ENCODE data around the gene ELL2.
A peak's percentile ranks its signal among the peaks of the same experiment; 100 is the strongest.

ELL2 gene

DNA sequence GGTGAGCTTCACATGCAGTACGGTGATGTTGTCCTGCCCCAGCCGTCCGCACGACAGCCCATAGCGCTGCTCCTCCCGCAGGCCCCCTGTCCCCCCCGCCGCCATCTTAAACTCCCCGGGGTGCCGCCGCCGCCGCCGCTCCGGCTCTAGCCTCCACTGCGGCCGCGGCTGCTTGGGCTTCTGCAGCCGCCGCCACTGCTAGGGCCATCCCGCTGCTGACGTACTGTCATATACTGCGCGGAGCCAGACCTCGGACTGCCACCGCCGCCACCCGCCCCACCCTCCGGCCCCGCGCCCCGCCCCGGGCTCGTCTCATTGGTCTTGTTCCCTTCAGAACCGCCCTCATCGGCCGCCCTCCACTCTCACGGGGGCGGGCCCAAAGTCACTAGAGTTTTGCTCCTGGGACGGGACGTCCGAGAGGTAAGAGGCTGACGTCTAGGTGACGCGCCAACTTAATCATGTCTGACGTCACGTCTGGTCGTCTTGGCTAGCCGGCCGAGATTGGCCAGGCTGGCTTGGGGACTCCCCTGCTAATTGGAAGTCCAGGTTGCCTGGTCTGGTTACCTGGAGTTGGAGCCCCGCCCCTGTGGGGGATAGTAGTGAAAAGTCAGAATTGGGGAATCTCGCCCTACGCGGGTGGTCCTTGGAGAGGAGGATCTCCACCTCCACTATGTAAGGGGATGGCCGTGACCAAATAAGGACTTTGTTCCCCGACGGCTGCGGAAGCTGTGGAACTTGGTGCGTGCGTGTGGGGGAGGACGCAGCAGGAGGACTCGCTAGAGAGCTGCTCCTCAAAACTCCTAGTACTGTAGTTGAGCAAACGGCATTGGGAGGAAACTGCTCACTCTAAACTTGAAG is at the start of gene ELL2:
TSS of gene ELL2 (minus strand) at position 235 of the 858 bp plus-strand sequence. CDS start at position 105, 130 bp downstream.
- DNase-seq (ENCODE audit: low spot score) = peak; percentile 96

DNA sequence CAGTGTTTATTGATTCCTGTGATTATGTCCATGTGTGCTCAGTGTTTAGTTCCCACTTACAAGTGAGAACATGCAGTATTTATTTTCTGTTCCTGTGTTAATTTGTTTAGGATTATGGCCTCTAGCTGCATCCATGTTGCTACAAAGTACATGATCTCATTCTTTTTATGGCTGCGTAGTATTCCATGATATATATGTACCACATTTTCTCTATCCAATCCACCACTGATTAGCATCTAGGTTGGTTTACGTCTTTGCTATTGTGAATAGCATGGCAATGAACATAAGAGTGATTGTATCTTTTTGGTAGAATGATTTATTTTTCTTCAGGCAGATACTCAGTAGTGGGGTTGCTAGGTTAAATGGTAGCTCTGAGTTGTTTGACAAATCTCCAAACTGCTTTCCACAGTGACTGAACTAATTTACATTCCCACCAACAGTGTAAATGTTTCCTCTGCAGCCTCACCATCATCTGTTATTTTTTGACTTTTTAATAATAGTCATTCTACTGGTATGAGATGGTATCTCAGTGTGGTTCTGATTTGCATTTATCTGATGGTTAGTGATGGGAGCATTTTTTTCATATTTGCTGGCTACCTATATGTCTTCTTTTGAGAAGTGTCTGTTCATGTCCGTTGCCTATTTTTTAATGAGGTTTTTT is 47.5 kb upstream of the ELL2 start:
- DNase-seq (ENCODE audit: low spot score) = no peak

DNA sequence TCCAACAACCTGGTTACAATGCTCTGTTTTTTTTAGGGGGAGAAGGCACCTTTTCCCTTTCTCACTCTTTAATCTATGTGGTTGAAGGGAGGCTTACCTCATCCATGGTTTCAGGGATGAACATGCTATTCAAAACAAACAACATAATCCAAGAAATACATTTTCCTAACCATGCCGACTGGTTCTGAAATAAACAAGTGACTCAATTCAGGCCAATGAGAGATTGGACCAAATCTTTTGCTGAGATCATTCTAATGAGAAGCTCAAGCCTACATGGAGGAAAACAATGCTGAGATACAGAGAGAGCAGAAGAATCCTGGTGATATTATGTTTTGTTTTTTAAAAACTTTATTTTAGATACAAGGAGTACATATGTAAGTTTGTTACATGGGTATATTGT is 46.8 kb upstream of the ELL2 start:
- DNase-seq (ENCODE audit: low spot score) = no peak

DNA sequence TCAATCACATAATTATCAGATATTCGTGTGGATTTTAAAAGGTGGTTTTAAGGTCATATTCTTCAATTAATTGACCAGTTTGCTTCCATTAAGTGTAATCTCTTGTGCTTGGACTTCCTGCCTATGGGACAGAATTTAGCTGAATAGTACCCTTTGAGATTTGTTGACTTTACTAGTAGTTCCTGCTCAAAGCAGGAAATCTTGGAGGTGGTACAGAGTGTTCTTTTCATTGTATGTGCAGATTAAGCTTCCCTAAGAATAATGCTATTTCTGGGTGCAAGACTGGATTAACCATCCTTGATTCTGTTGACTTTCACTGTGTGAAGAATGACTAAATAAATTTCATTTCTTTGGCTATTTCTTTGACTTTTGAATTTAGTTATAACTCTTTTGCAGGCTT is 45.4 kb upstream of the ELL2 start:
- no peak for DNase-seq (ENCODE audit: low spot score)

DNA sequence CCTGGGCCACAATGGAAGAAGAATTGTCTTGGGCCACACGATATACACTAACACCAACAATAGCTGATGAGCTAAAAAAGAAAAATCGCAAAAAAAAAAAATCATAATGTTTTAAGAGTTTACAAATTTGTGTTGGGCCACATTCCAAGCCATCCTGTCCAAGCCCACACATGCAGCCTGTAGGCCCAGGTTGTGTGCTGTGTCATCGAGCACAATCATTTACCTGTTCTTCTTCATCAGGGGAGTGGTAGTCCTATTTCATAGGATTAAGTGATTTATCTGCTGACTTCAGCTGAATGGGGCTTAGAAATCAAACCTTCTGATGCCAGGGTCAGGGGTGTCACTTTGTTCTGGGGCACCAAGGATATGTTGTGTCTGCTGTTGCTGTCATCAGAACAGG is 44.6 kb upstream of the ELL2 start:
- DNase-seq (ENCODE audit: low spot score) = no peak

DNA sequence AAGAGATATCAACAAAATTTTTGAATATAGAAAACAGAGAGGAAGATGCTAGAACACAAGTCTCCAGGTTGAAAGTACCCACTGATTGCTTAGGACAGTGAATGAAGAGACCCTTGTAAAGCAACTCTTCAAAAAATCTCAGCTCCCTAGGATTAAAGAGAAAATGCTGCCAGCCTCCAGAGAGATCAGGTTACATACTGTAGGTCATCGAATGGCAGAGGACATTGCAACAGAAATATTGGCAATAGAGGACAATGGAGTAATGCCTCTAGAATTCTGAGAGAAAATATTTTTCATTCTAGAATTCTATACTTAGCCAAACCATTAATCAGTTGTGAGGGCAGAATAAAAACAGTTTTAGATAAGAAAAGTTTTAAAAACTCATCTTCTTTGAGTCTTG is 43.1 kb upstream of the ELL2 start:
- DNase-seq (ENCODE audit: low spot score) = no peak

DNA sequence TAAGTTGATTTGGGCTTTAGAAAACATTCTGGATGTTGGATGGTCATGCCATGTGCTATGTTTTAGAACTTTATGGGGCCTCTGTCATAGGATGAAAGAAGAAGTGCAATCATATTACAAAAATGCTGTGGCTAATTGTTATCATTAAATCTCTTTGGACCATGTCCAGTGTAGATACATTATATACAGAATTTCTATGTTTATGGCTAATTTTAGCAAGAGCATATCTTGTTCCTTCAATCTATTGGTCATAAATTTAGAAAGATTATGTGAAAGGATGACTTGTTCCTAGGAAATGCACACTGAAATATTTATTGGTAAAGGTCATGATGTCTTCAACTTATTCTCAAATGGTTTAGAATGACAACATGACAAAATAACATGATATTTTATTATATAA is 42.4 kb upstream of the ELL2 start:
- DNase-seq (ENCODE audit: low spot score) = no peak

DNA sequence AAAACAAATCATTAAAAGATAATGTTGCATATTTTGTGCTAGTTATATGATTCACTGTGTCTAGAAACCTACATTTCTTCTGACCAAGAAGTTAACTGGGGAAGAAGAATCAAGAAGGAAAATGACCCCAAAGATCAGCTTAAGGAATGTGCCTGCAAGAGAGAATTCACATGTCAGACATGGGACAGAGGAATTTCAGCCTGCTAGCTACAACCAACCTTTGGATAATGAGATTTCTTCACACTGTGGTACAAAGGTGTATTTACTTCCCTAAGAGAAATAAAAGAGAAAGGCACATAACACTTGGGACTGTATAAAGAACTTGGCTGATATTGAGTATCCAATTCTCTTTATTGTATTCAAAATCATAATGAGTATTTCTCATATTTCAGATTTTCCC is 39.6 kb upstream of the ELL2 start:
- no peak for DNase-seq (ENCODE audit: low spot score)

DNA sequence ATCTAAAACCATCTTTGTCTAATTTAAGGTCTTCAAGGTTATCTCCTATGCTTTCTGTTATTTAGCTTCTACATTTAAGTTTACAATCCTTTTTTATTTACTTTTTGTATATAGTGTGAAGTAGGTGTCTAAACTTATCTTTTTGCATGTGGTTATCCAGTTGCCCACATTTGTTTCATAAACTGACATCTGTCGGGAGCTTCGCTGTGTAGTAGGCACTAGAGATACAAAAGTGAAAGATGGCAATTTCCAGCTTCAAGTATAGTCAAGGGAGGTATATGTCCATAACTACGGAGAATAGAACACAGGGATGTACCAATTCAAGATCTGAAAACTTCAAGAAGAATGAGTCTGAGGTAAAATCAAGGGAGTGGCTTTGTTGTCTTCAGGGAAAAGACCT is 38.7 kb upstream of the ELL2 start:
- no peak for DNase-seq (ENCODE audit: low spot score)

DNA sequence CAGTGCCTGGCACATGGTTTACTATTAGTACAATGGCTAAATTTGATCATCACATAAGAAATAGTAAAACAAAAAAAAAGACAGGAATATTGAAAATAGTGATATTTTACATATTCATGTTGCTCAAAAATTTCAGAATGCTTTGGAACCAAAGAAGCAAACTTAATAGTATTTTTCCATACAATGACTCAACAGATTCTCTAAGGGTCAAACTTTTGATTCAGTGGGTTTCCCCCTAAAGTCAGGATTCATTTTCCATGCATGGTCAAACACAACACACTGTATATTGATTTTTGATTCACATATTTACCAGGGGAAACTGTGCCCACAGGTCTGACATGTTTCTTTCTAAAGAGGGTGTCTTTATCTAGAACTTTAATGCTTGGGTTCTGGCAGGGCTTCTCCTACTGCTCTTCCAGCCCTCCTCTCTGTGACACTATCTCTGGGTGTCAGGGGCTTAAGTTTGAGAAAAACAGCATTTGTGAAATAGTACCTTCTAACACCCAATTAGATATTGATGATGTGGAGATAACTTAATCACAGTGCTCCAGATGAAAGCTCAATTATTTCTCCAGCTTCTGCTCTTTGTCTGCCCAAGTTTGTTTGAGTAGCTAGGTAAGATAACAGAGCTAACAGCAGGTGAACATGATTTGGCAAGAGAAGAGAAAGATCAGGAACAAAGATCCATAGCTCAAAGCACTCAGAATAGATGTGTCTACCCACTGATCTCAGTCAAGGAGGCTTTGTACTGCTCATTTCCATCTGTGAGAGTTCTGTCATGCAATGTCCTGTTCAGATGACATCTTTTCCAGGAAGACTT is 35.5 kb upstream of the ELL2 start:
- no peak for DNase-seq (ENCODE audit: low spot score)

DNA sequence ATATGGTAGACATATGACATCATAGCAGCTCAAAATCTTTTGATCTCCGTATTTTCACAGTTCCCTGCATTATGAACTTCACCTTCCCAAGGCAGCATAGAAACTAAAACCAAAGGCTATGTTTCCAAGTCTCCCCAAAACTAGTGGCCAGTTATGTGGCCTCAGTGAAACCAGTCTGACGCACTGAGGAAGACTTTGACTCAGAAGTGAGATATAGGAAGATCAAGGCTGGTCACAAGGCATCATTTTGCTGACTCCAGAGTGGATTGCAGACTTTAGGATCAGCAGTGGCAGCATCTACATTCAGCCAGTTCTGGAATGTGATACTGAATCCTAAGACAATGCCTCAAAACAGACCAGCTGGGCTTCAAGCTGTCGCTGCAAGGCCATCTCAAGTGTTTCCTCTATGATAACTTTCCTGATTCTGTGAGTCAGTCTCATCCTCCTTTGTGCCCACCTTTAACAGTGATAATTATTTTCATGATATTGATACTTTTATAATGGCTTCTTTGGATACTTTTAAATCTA is 34.4 kb upstream of the ELL2 start:
- no peak for DNase-seq (ENCODE audit: low spot score)

DNA sequence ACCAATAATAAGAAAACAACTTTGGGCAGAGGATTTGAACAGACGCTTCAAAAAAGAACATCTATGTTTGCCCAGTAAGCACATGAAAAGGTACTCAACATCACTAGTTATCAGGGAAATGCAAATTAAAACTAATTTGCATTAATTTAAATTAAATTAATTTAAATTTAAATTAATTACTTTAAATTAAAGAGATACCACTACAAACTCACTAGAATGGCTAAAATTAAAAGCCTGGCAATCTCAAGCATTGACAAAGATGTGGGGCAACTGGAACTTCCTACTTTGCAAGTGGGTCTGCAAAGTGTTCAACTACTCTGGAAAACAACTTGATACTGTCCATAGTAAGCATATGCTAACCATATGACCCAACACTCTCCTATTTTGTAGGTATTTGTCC is 32.1 kb upstream of the ELL2 start:
- DNase-seq (ENCODE audit: low spot score) = no peak

DNA sequence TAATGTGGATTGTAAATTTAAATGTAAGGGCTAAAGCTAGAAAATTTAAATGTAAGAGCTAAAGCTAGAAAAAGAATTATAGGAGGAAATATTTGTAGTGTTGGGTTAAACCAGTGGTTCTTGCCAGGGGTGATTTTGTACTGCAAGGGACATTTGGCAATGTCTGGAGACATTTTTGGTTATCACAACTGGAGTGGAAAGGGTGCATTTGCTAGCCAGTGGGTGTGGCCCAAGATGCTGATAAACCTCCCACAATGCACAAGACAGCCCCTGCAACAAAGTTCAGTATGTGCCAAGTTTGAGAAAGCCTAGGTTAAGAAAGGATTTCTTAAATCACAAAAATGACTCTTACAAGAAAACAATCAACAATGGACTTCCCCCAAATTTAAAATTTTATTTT is 31.6 kb upstream of the ELL2 start:
- no peak for DNase-seq (ENCODE audit: low spot score)

DNA sequence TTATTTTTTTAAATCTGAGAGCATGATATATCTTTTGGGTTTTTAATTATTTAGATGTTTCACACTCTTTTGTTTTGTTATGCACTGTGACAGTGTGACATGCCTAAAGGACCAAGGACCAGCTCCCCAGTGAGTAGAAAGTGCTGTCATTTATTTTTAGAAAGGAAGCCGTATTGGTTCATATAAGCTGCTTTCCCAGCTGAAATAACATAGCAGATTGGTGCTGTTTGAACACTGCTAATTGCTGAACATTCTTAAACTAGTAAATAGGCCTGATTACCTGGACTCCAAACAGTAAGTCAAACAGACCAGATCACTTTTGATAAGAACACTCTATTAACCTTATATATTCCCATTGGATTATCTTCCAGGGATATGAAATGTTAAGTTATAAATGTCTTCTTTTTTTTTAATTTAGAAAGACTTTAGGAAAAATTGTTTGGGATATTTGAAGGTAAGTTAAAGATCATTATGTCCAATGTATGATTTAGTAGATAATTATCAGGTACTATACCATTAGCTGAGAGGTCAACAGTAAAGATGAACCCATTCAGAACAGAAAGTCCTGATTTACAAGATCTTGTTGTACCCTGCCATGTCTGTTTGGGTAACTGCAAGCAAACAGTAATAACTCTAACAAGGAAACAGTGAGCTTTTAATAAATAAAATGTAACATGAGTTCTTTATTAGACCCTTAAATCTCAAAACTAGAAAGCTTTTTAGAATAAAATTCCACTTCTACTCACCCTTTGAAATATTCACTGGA is 27.8 kb upstream of the ELL2 start:
- DNase-seq (ENCODE audit: low spot score) = no peak

DNA sequence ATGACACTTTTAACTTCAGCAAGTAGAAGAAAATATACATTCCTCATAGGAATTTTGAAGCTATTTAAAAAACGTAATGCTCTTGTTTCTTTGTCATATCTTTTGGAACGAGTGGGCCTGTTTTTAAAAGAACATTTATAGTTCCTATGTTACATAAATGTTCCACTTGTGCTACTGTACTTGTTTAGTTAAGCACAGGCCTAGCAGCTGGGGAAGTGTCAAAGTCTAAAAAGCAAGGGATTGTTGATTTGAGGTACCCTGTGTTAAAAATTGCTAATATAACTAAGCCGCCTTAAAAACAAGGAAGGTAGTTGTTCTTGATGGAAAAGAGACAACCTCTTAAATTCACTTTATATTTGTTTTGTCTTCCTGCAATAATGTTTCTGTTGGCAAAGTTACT is 27.2 kb upstream of the ELL2 start:
- no peak for DNase-seq (ENCODE audit: low spot score)

DNA sequence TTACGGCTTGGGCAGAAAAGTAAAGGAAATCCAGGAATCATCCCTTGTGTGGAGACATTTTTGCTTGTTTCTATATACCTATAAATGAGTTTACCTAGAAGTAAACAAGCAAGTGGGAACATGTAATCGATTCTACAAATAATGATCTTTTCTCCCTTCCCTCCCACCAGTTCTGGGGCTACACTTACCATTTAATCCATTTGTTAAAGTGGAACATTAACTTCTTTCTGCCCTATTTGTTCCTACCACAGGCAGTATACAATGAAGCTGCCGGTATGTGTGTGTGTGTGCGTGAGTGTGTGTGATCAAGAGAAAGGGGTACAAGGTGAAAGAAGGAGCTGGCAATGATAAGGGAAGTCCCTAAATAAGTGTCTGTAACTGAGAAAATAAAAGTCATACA is 26.4 kb upstream of the ELL2 start:
- DNase-seq (ENCODE audit: low spot score) = no peak

DNA sequence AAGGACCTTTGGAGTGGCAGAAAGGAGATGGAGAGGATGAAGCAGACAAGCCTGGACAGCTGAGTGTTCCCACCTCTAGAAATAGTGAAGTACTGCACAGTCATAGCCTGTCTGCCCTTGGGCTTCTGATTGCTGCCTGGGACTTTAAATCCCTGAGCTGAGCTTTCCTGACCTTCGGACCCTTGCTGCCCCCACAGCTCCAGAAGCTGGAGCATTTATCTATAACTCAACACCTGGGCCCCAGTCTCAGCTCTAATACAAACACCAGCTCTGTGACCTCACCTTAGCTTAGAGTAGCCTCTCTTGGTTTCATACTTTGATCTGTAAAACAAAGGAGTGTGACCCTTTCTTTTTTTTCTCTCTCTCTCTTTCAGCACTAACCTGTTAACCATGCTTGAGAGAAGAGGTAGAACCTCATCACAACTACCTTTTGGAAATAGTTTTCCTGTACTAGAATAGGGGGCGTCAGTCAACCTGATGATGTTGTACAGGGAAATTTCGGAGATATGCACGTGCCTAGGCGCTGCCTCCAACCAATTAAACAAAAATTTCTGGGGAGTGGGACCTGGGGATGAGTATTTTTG is 25.4 kb upstream of the ELL2 start:
- no peak for DNase-seq (ENCODE audit: low spot score)

DNA sequence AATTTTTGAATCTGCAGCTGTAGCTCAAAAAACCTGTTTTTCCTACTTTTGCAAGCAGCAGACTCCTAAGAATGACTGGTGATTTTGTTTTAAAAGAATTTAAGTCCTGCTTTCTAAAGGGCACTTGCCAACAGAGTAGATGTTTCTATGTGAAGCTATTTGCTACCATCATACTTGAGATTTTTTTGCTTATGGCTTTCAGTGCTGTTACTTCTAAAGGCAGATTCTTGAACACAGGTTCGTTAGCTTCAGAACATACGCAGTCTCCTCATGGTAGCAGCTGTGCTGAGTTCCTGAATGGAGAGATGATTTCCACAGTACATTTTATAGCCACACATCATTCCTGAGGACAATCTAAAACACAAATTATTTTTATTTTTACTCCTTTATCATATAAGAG is 24.4 kb upstream of the ELL2 start:
- DNase-seq (ENCODE audit: low spot score) = peak; percentile 20

DNA sequence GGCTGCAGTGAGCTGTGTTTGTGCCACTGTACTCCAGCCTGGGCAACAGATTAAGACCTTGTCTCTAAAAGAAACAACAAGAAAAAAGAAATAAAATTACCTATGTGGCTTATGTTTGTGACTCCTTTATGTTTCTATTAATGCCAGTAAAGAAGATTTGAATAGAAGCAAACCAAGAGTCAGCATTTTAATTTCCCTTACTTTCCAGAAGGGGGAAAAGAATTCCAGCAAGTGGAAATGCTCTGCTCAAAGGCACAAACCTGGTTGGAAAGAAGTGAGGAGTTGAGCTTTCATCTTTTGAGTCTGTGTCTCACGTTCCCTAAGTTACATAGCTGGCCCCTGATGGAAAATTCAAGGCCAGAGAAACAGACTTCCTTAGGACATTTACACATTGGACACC is 23.6 kb upstream of the ELL2 start:
- no peak for DNase-seq (ENCODE audit: low spot score)

DNA sequence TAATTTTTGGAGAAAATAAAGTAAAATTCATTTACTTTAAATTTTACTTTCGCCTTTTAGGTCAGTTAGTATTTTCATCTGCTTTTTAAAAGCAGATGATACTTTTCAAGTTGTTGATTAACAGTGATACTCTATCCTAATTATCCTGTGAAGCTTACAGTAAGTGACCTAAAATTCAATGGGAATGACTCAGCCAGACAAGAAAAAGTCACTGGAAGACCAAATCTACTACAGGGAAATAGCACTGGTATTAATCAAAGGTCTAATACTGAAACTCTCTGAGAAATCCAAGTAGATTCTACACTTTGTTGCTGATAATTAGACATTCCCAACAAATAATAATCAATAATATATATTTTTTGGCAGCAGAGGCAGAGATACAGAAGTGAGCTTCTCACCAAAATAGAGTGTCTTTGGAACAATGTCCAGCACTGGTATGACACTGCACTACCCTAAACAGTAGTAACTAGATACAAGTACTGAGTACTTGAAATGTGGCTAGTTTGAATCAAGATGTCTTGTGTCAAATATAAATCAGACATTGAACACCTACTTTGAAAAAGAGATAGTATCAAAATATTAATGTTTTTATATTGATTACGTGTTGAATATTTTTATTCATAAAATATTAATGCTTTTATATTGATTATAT is 22.8 kb upstream of the ELL2 start:
- DNase-seq (ENCODE audit: low spot score) = peak; percentile 43

DNA sequence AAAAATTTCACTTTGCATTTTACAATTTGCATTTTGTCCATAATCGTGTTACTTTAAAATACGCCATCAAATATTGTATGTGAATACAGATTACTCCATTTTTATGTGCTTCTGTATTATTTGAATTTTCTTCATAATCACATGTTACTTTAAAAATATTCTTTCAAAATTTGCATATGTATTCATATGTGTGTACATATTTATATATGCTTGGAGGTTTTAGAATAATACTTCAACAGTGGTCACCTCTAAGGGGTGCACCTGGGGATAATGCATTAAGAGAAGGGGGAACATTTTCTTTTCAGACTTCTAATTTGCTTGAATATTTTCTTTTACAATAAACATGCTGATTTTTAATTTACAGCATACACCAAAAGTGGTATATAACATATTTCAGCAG is 21.9 kb upstream of the ELL2 start:
- no peak for DNase-seq (ENCODE audit: low spot score)

Measured in AG20443 (cell line).